Suppressor macrophage treated with lipopolysaccharide for 1 hour (primary cell): ENCODE results near the gene SPPL2C.

Experiments used
- DNase-seq, 3 donors: peaks; one replicate each; pipeline ENCODE4 v3.0.0-alpha.2; 2020 to 2022

The SPPL2C gene

DNA sequence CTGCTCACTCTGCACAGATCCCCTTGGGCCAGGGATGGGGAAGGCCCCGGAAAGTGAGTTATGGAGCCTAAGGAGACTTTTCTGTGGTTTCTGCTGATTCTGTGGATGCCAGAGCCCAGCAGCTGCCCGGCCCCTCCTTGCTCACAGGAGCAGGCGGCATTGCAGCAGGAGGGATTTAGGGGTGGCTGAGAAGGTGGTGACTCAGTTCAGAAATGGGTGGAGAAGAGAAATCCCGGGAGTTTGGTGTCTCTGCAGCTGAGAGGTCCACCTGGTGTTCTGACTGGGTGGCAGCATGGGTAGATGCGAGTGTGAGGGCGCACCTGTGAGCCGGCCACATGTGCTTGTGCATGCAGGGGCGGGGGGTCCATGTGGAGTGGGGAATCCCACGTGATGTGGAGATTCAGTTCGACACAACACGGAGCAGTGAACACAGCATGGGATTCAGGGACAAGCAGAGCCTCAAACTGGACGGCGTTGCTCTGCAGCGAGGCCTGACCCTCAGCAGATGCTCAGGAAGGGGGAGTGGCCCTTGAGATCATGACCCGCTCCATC, 16.0 kb upstream of the SPPL2C start:
- no peak for DNase-seq

DNA sequence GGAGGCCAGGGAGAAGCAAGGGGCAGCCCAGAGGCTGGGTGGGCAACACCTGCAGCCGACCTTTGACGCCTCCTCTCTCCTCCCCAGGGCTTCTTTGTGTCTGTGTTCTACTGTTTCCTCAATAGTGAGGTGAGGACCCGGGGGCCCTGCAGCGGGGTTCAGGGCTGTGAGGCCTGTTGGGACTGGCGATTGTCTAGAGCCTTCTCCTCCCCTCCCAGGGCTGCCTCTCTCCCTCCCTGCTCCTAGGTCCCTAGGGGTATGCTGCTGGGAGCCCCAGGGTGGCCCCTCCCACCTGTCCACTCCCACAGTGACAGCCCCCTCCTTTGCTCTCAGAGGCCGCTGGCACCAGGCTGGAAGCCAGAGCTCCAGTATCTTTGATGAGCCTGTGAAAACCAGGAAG, 10.8 kb upstream of the SPPL2C start:
- DNase-seq, result no peak

DNA sequence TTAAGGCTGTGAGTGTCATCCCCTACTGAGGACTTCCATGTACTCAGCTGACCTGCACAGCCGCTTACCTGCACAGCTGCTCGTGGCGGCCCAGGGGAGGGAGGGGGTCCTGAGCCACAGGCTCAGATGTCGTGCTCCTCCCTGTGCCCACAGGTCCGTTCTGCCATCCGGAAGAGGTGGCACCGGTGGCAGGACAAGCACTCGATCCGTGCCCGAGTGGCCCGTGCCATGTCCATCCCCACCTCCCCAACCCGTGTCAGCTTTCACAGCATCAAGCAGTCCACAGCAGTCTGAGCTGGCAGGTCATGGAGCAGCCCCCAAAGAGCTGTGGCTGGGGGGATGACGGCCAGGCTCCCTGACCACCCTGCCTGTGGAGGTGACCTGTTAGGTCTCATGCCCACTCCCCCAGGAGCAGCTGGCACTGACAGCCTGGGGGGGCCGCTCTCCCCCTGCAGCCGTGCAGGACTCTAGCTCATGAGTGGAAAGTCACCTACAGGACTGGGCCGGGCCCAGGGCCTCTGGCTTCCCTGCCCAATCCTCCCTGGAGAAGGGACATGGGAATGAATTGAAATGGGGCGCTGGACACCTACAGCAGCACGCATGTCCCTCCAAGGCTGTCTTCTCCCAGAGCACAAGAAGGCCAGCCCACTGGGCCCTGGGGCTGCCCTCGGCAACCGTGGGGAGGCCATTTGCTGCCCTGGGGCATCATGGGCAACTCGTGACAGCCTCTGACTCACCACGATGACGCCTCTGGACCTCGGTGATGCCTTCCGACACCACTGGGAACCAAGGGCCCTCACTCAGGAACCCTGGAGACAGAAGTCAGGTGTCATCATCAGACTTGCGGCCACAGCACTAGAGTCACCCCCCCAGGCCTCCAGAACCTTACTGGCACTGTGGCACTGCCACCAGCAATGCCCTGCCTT, 9.9 kb upstream of the SPPL2C start:
- peak in 1 of 3 donors; percentile 5 for DNase-seq

DNA sequence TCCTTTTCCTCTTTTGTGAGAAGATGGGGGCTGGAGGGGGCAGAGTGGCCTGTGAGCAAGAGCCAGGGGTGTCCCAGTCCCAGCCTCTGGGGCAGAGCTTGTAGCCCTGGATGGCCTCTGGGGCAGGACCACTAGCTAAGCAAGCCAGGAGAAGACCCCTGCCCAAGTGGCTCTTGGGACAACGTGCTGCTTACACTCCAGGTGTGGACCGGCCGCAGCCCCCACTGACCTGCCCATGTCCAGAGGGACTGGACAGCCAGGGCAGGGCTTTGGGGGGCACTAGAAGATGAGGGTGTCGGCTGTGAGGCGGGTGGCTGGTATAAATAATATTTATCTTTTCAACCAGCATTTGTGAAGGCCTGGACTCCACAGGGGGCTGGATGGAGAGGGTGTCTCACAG, 9.2 kb upstream of the SPPL2C start:
- DNase-seq, result no peak

DNA sequence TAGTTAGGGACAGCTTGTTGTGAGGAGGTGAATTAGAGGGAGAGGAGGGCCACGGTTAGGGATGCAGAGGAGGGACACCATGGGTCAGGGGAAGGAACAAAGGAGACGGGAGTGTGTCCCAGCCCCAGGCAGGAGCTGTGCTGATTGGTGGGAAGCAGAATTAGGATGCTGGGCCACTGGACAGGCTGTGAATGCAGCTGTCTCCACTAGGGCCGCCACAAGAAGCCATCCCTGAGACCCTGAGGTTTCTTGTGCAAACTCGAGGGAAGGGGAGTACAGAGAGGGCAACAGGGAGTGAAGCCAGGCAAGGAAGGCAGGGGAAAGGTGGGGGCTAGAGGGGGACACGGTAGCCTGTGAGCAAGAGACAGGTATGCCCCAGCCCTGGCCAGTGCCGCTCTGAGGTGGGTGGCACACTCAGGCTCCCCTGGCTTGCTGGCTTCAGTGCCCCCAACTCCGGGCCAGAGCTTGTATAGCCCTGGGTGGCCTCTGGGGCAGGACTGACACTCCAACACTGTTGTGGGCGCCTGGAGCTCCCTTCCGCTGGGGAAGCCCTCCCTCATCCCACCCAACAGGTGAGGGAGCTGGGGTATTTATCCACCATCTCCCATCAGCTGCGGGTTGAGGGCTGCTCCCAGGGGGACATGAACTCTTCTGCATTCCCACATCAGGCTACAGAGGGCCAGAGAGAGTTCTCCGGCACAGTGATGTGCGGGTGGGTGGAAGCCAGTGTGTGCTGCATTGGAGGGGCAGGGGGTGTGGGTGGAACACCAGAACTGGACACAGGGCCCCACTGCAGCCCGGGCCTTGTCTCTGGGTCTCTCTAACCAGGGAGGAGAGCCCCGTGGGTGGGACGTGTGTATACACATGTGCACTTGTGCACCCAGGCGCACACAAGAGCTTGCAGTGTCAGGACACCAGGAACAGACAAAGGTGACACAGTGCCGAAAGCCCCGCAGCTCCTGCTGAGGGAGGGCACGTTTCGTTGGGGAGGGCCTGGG, 8.3 kb upstream of the SPPL2C start:
- DNase-seq, result no peak

DNA sequence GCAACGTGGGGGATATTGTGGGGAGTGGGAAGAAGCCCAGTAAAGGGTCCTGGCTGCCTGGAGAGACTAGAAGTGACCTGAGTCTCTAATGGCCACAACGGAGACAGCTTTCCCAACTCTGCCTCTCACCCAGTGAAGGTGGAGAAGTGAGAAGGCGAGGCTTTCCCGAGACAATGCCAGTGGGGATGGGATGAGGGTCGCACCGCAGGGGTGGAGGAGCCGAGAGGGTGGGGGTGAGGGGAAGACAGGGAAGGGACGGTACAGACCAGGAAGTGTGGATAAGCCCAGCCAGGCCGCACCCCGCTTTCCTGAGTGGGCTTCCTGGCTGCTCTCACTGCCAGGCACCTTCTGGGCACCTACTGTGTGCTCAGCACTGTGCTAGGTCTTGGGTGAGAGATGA, 7.5 kb upstream of the SPPL2C start:
- DNase-seq, result no peak

DNA sequence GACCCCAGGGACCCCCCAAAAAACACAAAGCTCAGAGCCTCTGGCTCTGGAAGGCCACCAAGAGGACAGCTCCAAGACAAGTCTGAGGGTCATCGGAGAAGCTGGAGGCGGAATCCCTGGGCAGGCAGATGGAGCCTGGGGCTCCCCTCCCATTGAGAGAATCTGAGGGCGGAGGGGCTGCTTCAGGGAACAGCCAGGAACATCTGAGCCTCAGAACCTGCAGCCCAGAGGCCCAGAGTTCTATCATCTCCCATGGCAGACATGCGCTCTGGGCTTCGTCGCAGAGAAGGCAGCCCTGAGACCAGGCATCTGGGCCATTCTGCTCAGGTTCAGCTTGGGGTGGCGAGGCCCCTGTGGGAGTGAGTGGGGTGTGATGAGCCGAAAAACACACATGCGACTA, 7.1 kb upstream of the SPPL2C start:
- no peak for DNase-seq

DNA sequence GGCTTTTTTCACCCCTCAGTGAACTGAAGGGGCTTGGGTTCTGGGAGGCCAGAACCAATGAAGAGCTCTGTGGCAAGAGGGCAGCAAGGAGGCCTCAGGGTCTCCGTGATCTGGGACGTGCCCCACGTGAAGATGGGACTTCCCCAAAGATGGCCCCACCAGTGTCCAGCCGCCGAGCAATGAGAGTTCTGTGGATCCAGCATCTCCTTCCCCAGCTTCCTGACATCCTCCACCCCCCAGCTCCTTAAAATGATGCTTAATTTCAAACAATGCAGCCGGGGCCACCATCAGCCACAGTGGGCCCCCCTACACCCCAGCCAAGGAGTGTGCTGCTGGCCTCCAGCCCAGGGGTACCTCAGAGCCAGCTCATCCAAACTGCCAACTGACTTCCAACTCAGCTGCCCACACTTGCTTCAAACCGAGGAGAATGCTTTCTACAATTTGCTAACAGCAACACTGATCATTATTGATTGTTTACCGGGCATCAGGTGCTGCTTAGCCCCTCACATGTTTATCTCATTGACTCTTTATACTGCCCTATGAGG, 5.9 kb upstream of the SPPL2C start:
- DNase-seq, result no peak

DNA sequence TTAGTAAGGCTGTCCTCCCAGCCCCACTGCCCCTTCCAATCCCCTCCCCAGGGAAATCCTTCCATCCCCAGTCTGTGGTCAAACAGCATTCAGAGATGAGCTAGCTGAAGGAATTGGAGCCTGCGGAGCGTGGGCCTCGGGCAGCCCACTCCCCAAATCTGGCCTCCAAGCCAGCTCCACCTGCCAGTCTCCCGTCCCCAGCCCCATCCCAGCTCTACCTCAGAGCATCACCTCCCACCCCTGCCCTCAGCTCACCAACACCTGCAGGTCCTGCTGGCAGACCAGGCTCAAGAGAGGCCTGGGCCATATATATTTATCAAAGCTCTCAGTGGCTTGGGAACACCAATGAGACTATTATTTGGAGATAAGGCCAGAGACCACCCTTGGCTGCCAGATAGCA, 5.2 kb upstream of the SPPL2C start:
- DNase-seq, result no peak

DNA sequence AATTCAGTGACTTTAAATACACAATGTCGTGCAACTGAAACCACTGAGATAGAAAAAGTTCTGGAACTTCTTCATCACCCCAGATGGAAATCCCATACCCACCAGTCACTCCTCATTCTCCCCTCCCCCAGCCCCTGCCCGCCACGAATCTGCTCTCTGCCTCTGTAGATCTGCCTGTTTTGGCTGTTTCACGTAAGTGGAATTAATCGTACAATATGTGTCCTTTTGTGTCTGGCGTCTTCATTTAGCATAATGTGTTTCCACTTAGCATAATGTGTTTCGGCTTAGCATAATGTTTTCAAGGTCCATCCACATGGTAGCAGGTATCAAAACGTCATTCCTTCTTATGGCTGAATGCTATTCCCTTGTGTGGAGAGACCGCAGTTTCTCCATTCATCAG, 3.5 kb upstream of the SPPL2C start:
- no peak for DNase-seq

DNA sequence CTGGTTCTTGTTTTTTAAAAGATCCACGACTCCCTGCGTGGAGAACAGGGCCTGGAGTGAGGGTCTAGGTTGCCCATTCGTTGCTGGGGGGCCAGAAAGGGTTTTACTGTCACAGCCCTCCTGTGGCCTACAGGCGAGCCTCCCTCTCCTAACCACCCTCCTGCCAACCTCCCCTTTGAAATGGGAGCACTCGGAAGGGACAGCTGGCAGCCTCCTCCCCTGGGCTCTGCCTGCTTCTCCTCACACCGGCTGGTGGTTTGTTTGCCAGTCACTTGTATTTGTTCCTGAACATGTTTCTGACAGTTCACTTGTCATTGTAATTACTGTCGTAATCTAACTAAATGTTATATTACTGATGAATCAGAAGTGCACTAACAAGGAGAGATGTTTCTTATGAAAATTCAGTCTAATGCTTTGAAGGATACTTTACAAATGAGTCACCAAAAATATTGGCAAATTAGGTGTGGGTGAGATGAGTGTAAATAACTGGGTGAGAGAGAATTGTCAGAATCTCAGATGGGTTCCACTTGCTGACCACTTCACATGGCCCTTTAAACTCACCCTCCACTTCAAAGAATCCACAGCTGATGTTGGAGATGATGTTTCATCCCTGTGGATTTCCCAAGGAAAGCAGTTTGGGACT, 2.7 kb upstream of the SPPL2C start:
- no peak for DNase-seq

DNA sequence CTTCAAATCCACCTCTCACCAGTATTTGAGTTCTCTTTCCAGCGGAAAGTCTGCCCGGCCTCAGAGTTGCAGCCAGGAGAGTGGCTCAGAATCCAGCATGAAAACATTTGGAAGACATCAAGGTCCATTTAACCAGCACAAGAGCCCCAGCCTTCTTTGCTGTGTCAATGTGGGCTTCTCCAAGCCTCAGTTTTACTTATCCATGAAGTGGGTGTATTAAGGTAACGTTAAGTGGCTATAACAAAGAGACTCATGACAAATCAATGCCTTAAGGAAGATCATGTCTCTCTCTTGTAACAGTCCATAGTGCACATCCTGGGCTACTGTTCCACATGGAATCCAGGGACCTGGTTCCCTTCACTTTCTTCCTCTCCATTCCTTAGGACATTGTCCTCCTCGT, 959 bp upstream of the SPPL2C start:
- no peak for DNase-seq

DNA sequence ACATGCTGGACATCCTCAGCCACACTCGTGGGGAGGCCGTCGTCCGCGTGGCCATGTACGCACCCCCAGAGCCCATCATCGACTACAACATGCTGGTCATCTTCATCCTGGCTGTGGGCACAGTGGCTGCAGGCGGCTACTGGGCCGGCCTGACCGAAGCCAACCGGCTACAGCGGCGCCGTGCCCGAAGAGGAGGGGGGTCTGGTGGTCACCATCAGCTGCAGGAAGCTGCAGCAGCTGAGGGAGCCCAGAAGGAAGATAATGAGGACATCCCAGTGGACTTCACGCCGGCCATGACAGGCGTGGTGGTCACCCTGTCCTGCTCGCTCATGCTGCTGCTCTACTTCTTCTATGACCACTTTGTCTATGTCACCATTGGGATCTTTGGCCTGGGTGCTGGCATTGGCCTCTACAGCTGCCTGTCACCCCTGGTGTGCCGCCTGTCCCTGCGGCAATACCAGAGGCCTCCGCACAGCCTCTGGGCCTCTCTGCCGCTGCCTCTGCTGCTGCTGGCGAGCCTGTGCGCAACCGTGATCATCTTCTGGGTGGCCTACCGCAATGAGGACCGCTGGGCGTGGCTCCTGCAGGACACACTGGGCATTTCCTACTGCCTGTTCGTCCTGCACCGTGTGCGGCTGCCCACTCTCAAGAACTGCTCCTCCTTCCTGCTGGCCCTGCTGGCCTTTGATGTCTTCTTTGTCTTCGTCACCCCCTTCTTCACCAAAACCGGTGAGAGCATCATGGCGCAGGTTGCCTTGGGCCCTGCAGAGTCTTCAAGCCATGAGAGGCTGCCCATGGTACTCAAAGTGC, 900 bp downstream of the SPPL2C start:
- no peak for DNase-seq

DNA sequence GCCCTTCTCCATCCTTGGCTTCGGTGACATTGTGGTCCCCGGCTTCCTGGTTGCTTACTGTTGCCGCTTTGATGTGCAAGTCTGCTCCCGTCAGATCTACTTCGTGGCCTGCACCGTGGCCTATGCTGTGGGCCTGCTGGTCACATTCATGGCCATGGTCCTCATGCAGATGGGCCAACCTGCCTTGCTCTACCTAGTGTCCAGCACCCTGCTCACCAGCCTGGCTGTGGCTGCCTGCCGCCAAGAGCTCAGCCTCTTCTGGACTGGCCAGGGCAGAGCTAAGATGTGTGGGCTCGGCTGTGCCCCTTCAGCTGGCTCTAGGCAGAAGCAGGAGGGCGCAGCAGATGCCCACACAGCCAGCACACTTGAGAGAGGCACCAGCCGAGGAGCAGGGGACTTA, 1.5 kb downstream of the SPPL2C start:
- DNase-seq, result no peak

DNA sequence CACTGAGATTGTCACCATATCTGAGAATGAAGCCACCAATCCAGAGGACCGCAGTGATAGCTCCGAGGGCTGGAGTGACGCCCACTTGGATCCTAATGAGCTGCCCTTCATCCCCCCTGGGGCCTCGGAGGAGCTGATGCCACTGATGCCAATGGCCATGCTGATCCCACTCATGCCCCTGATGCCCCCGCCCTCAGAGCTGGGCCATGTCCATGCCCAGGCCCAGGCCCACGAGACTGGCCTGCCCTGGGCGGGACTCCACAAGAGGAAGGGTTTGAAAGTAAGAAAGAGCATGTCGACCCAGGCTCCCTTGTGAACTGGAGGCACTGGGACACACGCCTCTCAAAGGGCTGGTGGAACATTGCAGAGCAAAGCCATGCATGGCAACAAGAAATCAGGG, 2.0 kb downstream of the SPPL2C start:
- DNase-seq, result no peak

DNA sequence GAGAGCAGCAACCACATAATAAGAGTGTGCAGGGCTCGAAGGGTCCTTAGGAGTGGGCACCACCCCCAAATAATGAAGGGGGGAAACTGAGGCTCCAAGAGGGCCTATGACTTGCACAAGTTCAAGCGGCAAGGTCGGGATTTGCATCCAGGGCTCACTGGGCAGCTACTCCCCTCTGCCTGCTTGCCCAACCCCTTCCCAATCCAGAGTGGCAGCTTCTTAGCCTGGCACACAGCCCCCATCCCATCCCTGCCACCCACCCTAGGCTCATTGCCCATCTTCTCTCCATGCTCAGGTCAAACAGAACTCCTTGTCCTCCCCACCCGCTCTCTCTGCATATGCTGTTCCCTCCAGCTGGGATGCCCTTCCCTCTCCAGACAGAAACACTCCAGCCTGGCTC, 2.4 kb downstream of the SPPL2C start:
- no peak for DNase-seq

DNA sequence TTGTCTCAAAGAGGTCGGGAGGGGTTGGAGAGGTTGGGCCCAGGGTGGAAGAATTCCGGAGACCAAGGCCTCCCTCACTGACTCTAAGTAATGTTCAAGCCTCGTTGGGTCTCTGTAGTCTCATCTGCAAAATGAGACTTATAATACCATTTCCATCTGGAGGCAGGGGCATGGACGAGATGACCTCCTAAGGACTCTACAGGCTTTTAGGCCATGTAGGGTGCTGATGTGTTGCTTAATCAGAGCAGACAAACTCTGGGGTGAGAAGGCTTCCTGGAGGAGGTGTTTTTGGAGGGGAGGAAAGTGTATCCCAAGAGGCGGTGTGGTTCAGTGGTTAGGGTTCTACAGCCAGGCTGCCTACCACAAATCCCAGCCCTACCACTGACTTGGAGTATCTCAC, 3.1 kb downstream of the SPPL2C start:
- DNase-seq, result no peak

DNA sequence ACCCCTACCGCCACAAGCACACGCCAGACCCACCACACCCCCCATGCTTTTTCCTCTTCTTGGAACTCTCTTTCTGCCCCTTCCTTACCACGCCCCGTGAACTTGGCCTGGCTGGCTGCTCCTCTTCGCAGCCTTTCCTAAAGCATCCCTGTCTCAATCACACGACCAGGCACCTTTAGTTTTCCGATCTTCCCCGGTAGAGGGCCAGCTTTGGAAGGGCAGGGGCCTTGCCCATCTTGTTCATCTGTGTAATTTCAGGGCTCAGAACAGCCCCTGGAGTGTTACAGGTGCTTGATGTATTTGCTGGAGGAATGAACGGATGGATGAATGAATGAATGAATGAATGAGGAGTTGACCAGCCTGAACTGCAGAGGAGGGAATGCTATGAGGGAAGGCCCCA, 3.7 kb downstream of the SPPL2C start:
- no peak for DNase-seq

DNA sequence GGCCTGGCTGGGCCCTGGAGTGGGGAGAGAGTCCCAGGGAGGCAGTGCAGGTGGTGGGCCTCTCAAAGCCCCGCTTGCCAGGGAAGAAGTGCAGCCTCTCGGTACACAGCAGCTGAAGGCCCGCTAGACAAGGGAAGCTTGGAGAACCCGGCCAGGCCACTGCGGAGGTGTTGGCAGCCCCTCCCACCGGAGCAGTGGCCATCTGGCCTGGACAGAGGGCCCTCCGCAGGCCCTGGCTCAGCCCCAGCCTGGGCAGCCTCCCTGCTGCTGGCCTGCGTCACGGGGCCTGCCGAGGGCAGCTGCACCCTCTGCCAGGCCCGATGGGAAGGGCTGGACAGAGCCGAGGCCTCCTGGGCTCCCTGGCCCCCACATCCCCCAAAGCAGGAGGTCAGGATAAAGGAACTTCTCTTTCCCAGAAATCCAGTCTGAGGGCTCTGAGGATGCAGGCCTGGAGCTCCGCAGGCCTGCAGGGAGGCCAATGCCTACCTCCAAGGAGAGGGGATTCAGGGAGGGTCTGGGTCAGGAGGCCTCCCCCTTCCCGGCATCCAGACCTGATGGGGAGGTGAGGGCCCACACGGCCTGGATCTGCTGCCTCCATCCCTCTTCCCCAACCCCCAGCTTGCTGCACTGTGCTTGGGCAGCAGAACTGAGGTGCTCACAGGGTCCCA, 4.3 kb downstream of the SPPL2C start:
- no peak for DNase-seq

DNA sequence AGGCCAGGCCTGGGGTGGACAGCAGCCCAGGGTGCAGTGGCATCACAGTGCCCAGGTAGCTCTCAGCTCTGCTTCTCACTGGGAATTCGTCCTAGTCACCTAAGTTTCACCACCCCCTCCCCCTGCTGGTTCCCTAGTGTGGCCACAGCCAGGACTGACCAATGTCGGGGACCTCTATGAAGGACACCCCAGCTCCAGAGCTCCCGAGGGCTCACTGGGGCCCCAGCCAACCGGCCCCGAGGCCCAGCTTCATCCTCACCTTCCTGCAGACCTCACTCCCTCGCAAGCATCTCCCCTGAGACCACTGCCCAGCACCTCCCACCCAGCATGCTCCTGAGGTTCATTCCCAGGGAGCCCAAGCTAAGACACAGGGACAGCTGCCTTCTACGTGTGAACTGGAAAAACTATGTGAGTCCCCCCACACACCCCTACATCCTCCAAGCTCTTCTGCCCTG, 4.9 kb downstream of the SPPL2C start:
- DNase-seq, result no peak

DNA sequence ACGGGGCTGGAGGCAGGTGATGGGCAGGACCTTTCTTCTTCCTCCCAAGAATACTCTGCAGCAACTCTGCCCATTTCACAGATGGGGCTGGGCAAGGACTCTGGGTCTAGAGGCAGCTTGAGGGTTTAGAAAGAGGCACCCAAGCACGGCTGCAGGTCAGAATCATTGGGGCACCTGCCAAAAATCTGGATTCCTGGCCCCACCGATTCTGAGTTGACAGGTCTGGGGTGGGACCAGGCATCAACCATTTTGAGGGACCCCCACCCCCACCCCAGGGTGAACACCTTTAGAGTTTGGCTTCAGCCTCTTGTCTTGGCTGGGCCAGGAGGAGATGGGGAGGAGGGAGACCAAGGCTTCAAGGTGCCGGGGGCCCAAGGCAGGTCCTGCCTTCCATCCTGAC, 5.3 kb downstream of the SPPL2C start:
- DNase-seq, result no peak
